Breast epithelium (tissue), 3 donors: ENCODE results near the gene GARS1.

Experiments used
- POLR2A ChIP-seq: fragments of 450-650 bp; IDR thresholded peaks from one replicate; pipeline ENCODE4 v1.6.1; 2016; ENCODE audit warnings: antibody characterized with exemption, mild to moderate bottlenecking, moderate library complexity
- POLR2AphosphoS5 ChIP-seq, 3 donors: sonication (generic); formaldehyde crosslinking; IDR thresholded peaks; one replicate each; pipeline ENCODE4 v1.6.1; 2017; ENCODE audit warnings: antibody characterized with exemption in 3 of 3
- TF ChIP-seq, protein P1 (sequence below), 3 donors: fragments of 450-650 bp; IDR thresholded peaks; one replicate each; pipeline ENCODE4 v1.5.1; 2016 to 2017; ENCODE audit warnings: antibody characterized with exemption in 3 of 3, mild to moderate bottlenecking in 3 of 3, moderate library complexity in 3 of 3

DNA sequence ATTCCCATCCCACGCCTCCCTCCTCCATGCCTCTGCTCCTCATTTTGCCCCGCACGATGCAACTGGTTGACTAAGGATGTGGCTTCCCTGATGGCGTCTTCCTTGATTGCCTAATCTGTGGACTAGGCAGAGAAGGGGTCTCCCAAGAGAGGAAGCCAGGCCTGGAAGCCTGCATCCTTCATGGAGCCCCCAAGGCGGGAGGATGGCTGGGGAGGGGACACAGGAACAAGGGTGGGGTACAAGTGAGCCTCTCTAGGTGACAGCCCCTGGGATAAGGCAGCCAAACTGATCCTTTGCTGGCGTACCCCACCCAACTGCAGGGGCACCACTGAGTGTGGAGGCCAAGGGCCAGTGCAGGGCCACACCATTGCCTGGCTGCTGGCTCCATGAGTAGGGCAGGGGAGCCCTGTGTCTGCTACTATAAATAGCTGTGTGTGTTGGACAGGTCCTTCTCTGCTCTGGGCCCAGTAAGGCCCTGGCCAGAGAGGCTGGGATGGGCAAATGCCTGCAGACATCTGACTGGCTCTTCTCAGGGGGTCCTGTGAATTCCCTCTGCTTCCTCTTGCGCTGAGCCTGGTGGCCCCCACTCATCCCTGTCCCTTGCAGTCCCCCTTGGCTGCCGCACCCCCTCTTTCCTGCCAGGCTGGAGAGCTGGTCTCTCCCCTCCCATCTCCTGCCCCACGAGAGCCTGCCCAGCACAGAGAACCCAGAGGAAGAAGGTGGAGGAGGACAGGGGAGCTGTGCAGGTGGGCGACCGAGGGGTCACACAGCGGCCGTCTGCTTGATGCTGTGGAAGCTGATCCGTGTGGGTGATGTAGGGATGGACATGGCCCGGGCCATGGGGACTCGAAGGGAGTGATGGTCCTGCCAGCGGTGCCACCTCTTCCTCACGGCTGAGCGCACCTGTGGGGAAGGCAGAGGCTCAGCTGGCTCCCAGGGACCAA is 58.3 kb downstream of the GARS1 start:
- TF ChIP-seq, protein P1, sequence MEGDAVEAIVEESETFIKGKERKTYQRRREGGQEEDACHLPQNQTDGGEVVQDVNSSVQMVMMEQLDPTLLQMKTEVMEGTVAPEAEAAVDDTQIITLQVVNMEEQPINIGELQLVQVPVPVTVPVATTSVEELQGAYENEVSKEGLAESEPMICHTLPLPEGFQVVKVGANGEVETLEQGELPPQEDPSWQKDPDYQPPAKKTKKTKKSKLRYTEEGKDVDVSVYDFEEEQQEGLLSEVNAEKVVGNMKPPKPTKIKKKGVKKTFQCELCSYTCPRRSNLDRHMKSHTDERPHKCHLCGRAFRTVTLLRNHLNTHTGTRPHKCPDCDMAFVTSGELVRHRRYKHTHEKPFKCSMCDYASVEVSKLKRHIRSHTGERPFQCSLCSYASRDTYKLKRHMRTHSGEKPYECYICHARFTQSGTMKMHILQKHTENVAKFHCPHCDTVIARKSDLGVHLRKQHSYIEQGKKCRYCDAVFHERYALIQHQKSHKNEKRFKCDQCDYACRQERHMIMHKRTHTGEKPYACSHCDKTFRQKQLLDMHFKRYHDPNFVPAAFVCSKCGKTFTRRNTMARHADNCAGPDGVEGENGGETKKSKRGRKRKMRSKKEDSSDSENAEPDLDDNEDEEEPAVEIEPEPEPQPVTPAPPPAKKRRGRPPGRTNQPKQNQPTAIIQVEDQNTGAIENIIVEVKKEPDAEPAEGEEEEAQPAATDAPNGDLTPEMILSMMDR (IDR thresholded peaks at IDR 0.05): no peak
- no peak for TF ChIP-seq POLR2A
- TF ChIP-seq POLR2AphosphoS5 (IDR thresholded peaks at IDR 0.05): no peak
